Endodermal cell (in vitro differentiated cells): ENCODE data around the gene PROSER1. TPM values are rescaled to one million over a fixed set of nuclear protein-coding genes. Genes with fewer than 3 reads are reported as not detected.
A peak's percentile ranks its signal among the peaks of the same experiment; 100 is the strongest.

ENCODE experiments used
- DNase-seq: peaks from one replicate; pipeline ENCODE4 v3.0.0-alpha.2; 2017
- H3K27ac ChIP-seq: 2 replicates; pipeline ENCODE4 v1.5.1; 2013; ENCODE audit warnings: mild to moderate bottlenecking, low read depth, low read length, moderate library complexity
- H3K27me3 ChIP-seq: 2 replicates; pipeline ENCODE4 v1.6.1; 2013; ENCODE audit warnings: mild to moderate bottlenecking, low read length, moderate library complexity; ENCODE audit not compliant: insufficient read depth, control insufficient read depth, poor library complexity, severe bottlenecking
- H3K36me3 ChIP-seq: 2 replicates; pipeline ENCODE4 v1.7.0; 2013; ENCODE audit warnings: mild to moderate bottlenecking, low read length, moderate library complexity; ENCODE audit not compliant: control insufficient read depth, insufficient read depth
- H3K4me1 ChIP-seq: one replicate; pipeline ENCODE4 v1.7.0; 2013; ENCODE audit warnings: low read length; ENCODE audit not compliant: control insufficient read depth, insufficient read depth
- H3K4me3 ChIP-seq: 2 replicates; pipeline ENCODE4 v1.5.1; 2013; ENCODE audit warnings: mild to moderate bottlenecking, low read length, moderate library complexity
- H3K9ac ChIP-seq: 2 replicates; pipeline ENCODE4 v1.6.1; 2013; ENCODE audit warnings: mild to moderate bottlenecking, low read length, moderate library complexity; ENCODE audit not compliant: poor library complexity, severe bottlenecking; ENCODE audit errors: extremely low read depth
- H3K9me3 ChIP-seq: 2 replicates; pipeline ENCODE4 v1.6.1; 2013; ENCODE audit warnings: mild to moderate bottlenecking, low read length, moderate library complexity; ENCODE audit not compliant: control insufficient read depth
- H3K27ac Mint-ChIP-seq: 2 replicates; pipeline ENCODE4 v1.8.0; 2020; ENCODE audit warnings: mixed read lengths
- H3K27me3 Mint-ChIP-seq: 2 replicates; pipeline ENCODE4 v1.8.0; 2021; ENCODE audit warnings: mild to moderate bottlenecking, mixed read lengths; ENCODE audit not compliant: insufficient read depth
- H3K36me3 Mint-ChIP-seq: 2 replicates; pipeline ENCODE4 v1.8.0; 2020; ENCODE audit warnings: low read depth, mixed read lengths
- H3K4me1 Mint-ChIP-seq: 2 replicates; pipeline ENCODE4 v1.8.0; 2020; ENCODE audit warnings: mixed read lengths
- H3K4me3 Mint-ChIP-seq: 2 replicates; pipeline ENCODE4 v1.8.0; 2020; ENCODE audit warnings: mild to moderate bottlenecking, moderate library complexity, mixed read lengths
- H3K9me3 Mint-ChIP-seq: 2 replicates; pipeline ENCODE4 v1.8.0; 2020; ENCODE audit warnings: mild to moderate bottlenecking, mixed read lengths
- WGBS, 2 experiments: methylation state at CpG; one replicate each; pipeline versions ENCODE4 v1.1.5 to v1.1.7; 2013; ENCODE audit warnings: missing lambda C conversion rate in 2 of 2, mixed read lengths in 1 of 2; ENCODE audit not compliant: insufficient coverage in 1 of 2, insufficient read length in 1 of 2; 5-methylcytosine and 5-hydroxymethylcytosine counted together
- total RNA-seq, 2 donors: library from RNA; stranded (reverse); fragmentation: NEBNext Ultra II Directional in 1 of 2; extraction: Animal tissue kit (Norgen Biotek cat#: 25700) in 1 of 2; gene quantifications; 2 replicates in 1 of 2; 3 replicates in 1 of 2; pipeline ENCODE4 v1.2.1, GENCODE V29; 2021
- TF ChIP-seq, protein P1 (sequence below): fragments of 200-600 bp; sonication (generic); conservative IDR thresholded peaks from 2 replicates; pipeline ENCODE4 v1.5.0; 2021; ENCODE audit warnings: antibody characterized with exemption, mild to moderate bottlenecking

The PROSER1 gene
- total RNA-seq, 2 donors from 2014 or later = 54.0 to 62.1 TPM

DNA sequence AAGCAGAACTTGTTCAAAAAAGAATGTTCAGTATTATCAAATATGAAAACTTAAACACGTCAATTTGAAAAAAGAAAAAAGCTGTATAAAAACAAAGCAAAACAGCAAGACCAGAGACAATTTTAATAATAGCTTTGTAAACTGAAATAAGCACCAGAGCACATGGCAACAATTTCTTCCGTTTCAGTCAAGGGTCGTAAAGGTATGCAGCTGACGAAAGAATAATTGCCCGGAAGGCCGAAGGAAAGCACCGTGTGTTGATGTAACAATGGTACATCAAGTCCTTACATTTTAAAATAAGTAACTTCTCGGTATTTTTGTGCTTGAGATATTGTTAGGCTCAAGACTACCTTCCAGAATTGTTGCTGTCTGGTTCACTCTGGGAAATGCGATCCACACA, 1.7 kb downstream of the PROSER1 start:
- Histone ChIP-seq H3K9ac (peak overlapping the region; percentile 79), H3K27me3 (no peaks in the 10 kb centered on the region), H3K27ac (no peak overlapping the region), H3K4me1 (peaks cover 3% of the 10 kb centered on the region), H3K4me3 (peak overlapping the region; percentile 96), H3K9me3 (no peaks in the 10 kb centered on the region), H3K36me3 (peaks cover 9% of the 10 kb centered on the region)
- no peaks in the 10 kb centered on the region for H3K27me3 Mint-ChIP-seq
- H3K9me3 Mint-ChIP-seq = no peaks in the 10 kb centered on the region
- peaks cover 6% of the 10 kb centered on the region for H3K36me3 Mint-ChIP-seq
- DNase-seq = no peak
- peaks cover 29% of the 10 kb centered on the region for H3K4me1 Mint-ChIP-seq
- TF ChIP-seq, protein P1, sequence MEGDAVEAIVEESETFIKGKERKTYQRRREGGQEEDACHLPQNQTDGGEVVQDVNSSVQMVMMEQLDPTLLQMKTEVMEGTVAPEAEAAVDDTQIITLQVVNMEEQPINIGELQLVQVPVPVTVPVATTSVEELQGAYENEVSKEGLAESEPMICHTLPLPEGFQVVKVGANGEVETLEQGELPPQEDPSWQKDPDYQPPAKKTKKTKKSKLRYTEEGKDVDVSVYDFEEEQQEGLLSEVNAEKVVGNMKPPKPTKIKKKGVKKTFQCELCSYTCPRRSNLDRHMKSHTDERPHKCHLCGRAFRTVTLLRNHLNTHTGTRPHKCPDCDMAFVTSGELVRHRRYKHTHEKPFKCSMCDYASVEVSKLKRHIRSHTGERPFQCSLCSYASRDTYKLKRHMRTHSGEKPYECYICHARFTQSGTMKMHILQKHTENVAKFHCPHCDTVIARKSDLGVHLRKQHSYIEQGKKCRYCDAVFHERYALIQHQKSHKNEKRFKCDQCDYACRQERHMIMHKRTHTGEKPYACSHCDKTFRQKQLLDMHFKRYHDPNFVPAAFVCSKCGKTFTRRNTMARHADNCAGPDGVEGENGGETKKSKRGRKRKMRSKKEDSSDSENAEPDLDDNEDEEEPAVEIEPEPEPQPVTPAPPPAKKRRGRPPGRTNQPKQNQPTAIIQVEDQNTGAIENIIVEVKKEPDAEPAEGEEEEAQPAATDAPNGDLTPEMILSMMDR = no peak
- peak overlapping the region; percentile 90 for H3K4me3 Mint-ChIP-seq
- WGBS, 2 experiments = 4 to 5% methylated on average over 7 to 9 of the region's 9 CpGs
- peak overlapping the region; percentile 50 for H3K27ac Mint-ChIP-seq

DNA sequence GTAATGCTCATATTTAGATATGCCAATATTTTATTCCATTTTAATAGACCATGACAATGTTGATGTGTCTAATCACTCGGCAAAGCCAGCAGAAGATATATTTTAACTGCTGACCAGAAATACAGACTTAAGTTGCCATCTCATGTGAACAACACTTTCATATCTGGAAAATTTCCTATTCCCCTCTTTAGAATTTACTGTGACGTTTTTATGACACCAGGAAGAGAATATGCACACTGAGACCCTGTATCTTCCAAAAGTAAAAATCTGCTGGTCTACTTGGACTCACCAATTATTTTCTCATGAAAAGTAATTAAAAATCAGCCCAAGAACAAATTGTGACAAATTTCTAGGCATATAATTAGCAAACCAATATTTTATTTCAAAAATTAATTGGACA, 2.1 kb downstream of the PROSER1 start:
- Mint-ChIP-seq H3K4me1 (peaks cover 29% of the 10 kb centered on the region), H3K27ac (no peak overlapping the region), H3K4me3 (peak overlapping the region; percentile 90)

DNA sequence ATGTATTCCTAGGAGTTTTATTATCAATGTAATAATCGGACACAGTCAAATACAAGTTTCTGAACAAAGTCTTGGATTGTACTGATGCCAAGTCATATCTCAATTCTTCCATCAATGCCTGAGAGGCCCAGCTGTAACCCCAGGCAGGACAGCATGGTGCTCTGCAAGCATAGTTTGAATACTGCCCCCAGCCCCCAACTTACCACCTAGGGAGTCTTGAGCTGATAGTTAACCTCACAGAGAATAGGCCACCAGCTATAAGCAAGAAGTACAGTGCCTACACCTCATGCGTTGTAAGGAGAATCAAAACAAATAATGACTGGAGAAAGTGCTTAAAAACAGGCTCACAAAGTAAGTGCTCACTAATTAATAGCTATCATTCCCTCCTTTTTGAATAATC, 2.7 kb downstream of the PROSER1 start:
- Histone ChIP-seq H3K9ac (peak overlapping the region; percentile 79), H3K9me3 (no peaks in the 10 kb centered on the region), H3K36me3 (peaks cover 19% of the 10 kb centered on the region), H3K4me1 (peaks cover 3% of the 10 kb centered on the region), H3K27me3 (no peaks in the 10 kb centered on the region), H3K4me3 (peak overlapping the region; percentile 96), H3K27ac (no peak overlapping the region)
- peak; percentile 55 for DNase-seq
- Mint-ChIP-seq H3K27me3 (no peaks in the 10 kb centered on the region), H3K36me3 (peaks cover 3% of the 10 kb centered on the region), H3K4me3 (peak overlapping the region; percentile 90), H3K4me1 (peaks cover 29% of the 10 kb centered on the region), H3K27ac (peak overlapping the region; percentile 35), H3K9me3 (no peaks in the 10 kb centered on the region)
- 43 to 60% methylated on average over 2 of the region's 2 CpGs for WGBS, 2 experiments
- TF ChIP-seq, protein P1 = no peak

More for the DNA sequence above, 2.1 kb downstream of the PROSER1 start:
- Histone ChIP-seq H3K36me3 (peaks cover 13% of the 10 kb centered on the region), H3K27ac (no peak overlapping the region), H3K4me1 (peaks cover 3% of the 10 kb centered on the region), H3K27me3 (no peaks in the 10 kb centered on the region), H3K9ac (peak overlapping the region; percentile 79), H3K9me3 (no peaks in the 10 kb centered on the region), H3K4me3 (peak overlapping the region; percentile 96)
- H3K36me3 Mint-ChIP-seq = peaks cover 5% of the 10 kb centered on the region
- H3K27me3 Mint-ChIP-seq = no peaks in the 10 kb centered on the region
- 52 to 75% methylated on average over 1 to 2 of the region's 2 CpGs for WGBS, 2 experiments
- DNase-seq = no peak
- TF ChIP-seq, protein P1 = no peak
- H3K9me3 Mint-ChIP-seq = no peaks in the 10 kb centered on the region
